GM10248 (cell line): ENCODE measurements around the gene ITGB3.
A peak's percentile ranks its signal among the peaks of the same experiment; 100 is the strongest.

ENCODE experiments used
- CTCF ChIA-PET: fragments of 300-600 bp; sonication (Branson Sonifier 250); formaldehyde crosslinking; extraction: SDS; loops from one replicate; lab custom pipeline; 2021; ENCODE audit warnings: antibody characterized with exemption; lab: Yijun Ruan, JAX
- POLR2A ChIA-PET: fragments of 350-650 bp; sonication (Branson Sonifier 250); formaldehyde crosslinking; extraction: SDS; loops from one replicate; lab custom pipeline; 2020; ENCODE audit warnings: antibody characterized with exemption; lab: Yijun Ruan, JAX
- DNase-seq: peaks from one replicate; pipeline ENCODE4 v3.0.0; 2012; ENCODE audit errors: extremely low spot score
- TF ChIP-seq, protein P1 (sequence below): IDR thresholded peaks from 2 replicates; pipeline ENCODE4 v1.5.1; 2012; ENCODE audit warnings: mild to moderate bottlenecking, low read depth; ENCODE audit errors: extremely low read depth, missing control alignments, control extremely low read depth

Gene ITGB3

DNA sequence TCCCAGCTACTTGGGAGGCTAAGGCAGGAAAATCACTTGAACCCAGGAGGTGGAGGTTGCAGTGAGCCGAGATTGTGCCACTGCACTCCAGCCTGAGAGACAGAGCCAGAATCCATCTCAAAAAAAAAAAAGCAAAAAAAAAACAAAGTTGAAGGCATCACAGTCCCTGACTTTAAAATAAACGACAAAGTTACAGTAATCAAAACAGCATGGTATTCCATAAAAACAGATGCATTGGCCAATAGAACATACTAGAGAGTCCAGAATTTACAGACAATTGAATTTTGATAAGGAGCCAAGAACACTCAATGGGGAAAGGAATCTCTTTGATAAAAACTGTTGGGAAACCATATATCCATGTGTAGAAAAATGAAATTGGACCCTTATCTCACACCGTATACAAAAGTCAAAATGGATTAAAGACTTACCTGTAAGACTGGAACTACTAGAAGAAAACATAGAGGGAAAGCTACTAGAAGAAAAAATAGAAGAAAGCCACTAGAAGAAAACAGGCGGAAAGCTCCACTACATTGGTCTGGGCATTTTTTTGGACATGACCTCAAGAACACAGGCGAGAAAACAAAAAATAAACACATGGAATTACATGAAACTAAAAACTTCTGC lies 67.4 kb downstream of the ITGB3 start:
- ChIA-PET POLR2A (no interaction called here), CTCF (no interaction called here)
- no peak for DNase-seq
- TF ChIP-seq, protein P1, sequence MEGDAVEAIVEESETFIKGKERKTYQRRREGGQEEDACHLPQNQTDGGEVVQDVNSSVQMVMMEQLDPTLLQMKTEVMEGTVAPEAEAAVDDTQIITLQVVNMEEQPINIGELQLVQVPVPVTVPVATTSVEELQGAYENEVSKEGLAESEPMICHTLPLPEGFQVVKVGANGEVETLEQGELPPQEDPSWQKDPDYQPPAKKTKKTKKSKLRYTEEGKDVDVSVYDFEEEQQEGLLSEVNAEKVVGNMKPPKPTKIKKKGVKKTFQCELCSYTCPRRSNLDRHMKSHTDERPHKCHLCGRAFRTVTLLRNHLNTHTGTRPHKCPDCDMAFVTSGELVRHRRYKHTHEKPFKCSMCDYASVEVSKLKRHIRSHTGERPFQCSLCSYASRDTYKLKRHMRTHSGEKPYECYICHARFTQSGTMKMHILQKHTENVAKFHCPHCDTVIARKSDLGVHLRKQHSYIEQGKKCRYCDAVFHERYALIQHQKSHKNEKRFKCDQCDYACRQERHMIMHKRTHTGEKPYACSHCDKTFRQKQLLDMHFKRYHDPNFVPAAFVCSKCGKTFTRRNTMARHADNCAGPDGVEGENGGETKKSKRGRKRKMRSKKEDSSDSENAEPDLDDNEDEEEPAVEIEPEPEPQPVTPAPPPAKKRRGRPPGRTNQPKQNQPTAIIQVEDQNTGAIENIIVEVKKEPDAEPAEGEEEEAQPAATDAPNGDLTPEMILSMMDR = no peak

- ChIA-PET POLR2A (interaction anchor here (1.3 kb wide), 1 partner anchor 117 kb away, joined by 4 read pairs; no protein-coding TSS in a partner anchor), CTCF (interaction anchor here (0.7 to 1.5 kb wide), 7 partner anchors 8 to 117 kb away, joined by 3 to 11 read pairs (median 3); no protein-coding TSS in a partner anchor)
- TF ChIP-seq, protein P1 = peak; percentile 16
- DNase-seq = peak; percentile 92
These were observed 70.0 kb downstream of the ITGB3 start, which contains the start of gene EFCAB13 for GRCh38 chr17:47323382-47324223. Gene EFCAB13, plus strand, starts transcription at chr17:47323955. Its CDS starts 4,399 bp downstream, at chr17:47328354.

DNA sequence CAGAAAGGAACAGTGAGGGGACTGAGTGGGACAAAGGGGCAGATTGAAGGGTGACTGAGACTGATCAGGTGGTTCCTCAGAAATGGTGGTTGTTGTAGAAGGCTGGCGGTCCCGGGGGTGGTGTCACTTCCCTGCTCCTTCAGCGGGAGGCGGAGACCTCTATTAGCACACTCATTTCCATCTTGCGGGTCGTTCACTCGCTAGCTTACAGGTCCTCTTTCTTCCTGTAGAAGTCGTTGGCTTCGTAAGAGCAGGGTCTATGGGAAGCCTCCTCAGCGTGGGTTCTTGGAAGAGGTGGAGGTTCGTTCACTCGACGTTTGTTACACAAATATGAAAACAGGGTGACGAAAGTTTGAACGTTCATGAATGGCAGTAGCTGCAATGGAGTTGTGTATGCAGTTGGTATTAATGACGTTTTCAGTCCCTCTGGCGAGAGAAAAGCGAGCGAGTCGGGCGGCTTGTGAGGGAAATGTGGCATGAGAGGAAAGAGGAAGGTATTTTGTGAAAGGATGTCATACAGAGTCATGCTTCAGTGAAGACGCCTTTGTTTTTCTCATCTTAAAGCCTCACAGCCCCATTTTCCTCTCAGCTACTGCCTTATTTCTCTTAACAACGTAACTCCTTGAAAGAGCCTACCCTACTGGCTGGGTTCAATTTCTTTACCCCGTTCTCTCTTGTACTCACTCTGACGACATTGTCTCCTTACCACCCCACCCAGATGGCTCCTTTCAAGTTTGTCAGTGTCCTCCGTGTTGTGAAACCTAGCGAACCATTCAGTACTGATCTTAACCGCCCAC lies 70.8 kb downstream of the ITGB3 start:
- ChIA-PET CTCF (interaction anchor here (0.7 to 1.5 kb wide), 9 partner anchors 9 to 326 kb away, joined by 3 to 11 read pairs (median 3); no protein-coding TSS in a partner anchor), POLR2A (interaction anchor here (0.6 to 1.3 kb wide), 4 partner anchors 113 to 330 kb away, joined by 3 to 5 read pairs (median 4); no protein-coding TSS in a partner anchor)
- TF ChIP-seq, protein P1 = no peak
- DNase-seq = peak; percentile 60

- CTCF ChIA-PET = interaction anchor here (0.7 to 1.1 kb wide), 3 partner anchors 10 to 325 kb away, joined by 3 read pairs; no protein-coding TSS in a partner anchor
- TF ChIP-seq, protein P1 = no peak
- POLR2A ChIA-PET = interaction anchor here (0.6 to 1.3 kb wide), 4 partner anchors 112 to 329 kb away, joined by 3 to 5 read pairs (median 4); no protein-coding TSS in a partner anchor
- no peak for DNase-seq
These were observed 71.5 kb downstream of the ITGB3 start for GRCh38 chr17:47325176-47325575.

- no peak for DNase-seq
- POLR2A ChIA-PET = no interaction called here
- CTCF ChIA-PET = interaction anchor here (1.0 kb wide), 1 partner anchor 15 kb away, joined by 3 read pairs; no protein-coding TSS in a partner anchor
- TF ChIP-seq, protein P1 = no peak
These were observed 76.9 kb downstream of the ITGB3 start for GRCh38 chr17:47330548-47330947.
